Activated T-helper 1 cell treated with anti-CD3 and anti-CD28 coated beads, Interleukin-12 subunit alpha, Interleukin-12 subunit beta, Interleukin-2, Interleukin-4 antibody, amounts not matched to agents 30 ng/mL and 10 ng/mL and 1 ng/mL, durations not matched to agents 14 hours and 24 hours and 36 hours (primary cell): ENCODE measurements around the gene RAC2. TPM values are rescaled to one million over a fixed set of nuclear protein-coding genes. Genes with fewer than 3 reads are reported as not detected.
"Not testable (repeated sequence)": the region's sequence is repeated elsewhere in the genome, so short reads cannot be mapped to it uniquely, and the experiment has no call there.

Experiments used
- DNase-seq: peaks from one replicate; pipeline ENCODE4 v3.0.0; 2021; ENCODE audit warnings: low spot score
- H3K27ac Mint-ChIP-seq: one replicate; pipeline ENCODE4 v1.8.0; 2021; ENCODE audit warnings: mild to moderate bottlenecking, mixed read lengths
- H3K27me3 Mint-ChIP-seq: one replicate; pipeline ENCODE4 v1.8.0; 2022; ENCODE audit warnings: mild to moderate bottlenecking, moderate library complexity, mixed read lengths; ENCODE audit not compliant: insufficient read depth
- H3K36me3 Mint-ChIP-seq: one replicate; pipeline ENCODE4 v1.8.0; 2021; ENCODE audit warnings: low read depth, mixed read lengths
- H3K4me1 Mint-ChIP-seq: one replicate; pipeline ENCODE4 v1.8.0; 2021; ENCODE audit warnings: low read depth, mixed read lengths
- H3K4me3 Mint-ChIP-seq: one replicate; pipeline ENCODE4 v1.8.0; 2021; ENCODE audit warnings: mild to moderate bottlenecking, moderate library complexity, mixed read lengths
- H3K9me3 Mint-ChIP-seq: one replicate; pipeline ENCODE4 v1.8.0; 2021; ENCODE audit warnings: mixed read lengths
- intact Hi-C: fragments of 100-400 bp; cut with micrococcal nuclease; formaldehyde crosslinking; loops from one replicate; pipeline ENCODE4 v1.15.1; 2024
- total RNA-seq: library from RNA; stranded (reverse); gene quantifications from 2 replicates; pipeline ENCODE4 v1.2.3, GENCODE V29; 2022

The RAC2 gene
- total RNA-seq, 1 donor from 2014 or later, result 614 TPM

DNA sequence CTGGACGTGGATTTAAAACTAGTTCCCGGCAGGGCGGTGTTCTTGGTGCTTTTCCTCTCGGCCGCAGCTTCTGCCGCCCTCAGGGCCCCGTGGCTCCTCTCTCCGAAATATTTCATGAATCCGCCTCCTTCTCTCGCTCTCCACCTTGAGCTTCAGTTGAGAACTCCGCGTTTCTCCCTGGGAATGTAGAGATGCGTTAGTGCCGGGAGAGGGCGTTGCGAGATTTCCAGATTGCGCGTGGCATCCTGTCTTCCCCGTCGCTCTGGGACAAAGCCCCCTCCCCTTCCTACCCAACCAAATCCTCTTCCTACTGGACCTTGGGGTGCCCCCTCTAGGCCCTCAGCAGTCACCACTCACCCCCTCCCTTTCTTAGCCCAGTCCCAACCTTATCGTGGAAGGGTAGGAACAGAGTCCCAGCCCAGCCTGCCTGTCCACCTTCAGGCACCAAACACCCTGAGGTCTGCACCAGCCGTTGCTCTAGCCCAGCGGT is 15.5 kb upstream of the RAC2 start:
- Mint-ChIP-seq H3K4me1 (peaks cover 39% of the 10 kb centered on the region), H3K27me3 (peaks cover 13% of the 10 kb centered on the region), H3K27ac (no peak overlapping the region), H3K36me3 (no peaks in the 10 kb centered on the region), H3K9me3 (peaks cover 10% of the 10 kb centered on the region), H3K4me3 (peak overlapping the region; percentile 4)
- intact Hi-C loops, result loop anchor here (1.0 to 2.0 kb wide), 2 partner anchors 61 to 273 kb away; no protein-coding TSS in a partner anchor
- DNase-seq, result no peak

GRCh38 chr22:37258753-37259401 is 14.8 kb upstream of the RAC2 start:
- Mint-ChIP-seq H3K36me3 (no peaks in the 10 kb centered on the region), H3K4me1 (peaks cover 39% of the 10 kb centered on the region), H3K9me3 (peaks cover 3% of the 10 kb centered on the region), H3K4me3 (no peak overlapping the region), H3K27me3 (peaks cover 15% of the 10 kb centered on the region), H3K27ac (no peak overlapping the region)
- DNase-seq, result no peak
- intact Hi-C loops, result no loop called here

DNA sequence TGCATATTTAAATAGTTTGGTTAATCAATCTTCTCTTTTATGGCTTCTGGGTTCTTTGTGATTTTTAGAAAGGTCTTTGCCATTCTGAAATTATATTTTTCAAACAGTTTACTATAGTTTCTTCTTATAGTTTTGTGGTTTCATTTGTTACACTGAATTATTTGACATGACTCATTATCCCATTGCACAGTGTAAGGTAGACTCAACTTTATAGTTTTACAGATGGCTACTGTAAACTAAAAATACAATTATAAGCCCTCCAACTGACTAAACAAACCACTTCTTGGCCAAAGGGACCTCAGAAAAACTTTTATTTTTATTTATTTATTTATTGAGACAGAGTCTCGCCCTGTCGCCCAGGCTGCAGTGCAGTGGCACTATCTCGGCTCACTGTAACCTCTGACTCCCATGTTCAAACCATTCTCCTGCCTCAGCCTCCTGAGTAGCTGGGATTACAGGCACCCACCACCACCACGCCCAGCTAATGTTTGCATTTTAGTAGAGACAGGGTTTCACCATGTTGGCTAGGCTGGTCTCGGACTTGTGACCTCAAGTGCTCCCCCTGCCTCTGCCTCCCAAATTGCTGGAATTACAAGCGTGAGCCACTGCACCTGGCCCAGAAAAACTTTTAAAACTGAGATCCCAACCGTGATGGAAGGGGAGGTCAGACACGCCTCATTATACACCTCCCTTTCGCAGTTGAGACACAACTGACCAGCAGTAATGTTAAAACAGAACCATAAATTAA is 14.1 kb upstream of the RAC2 start:
- Mint-ChIP-seq H3K27me3 (peaks cover 15% of the 10 kb centered on the region), H3K9me3 (no peaks in the 10 kb centered on the region), H3K27ac (peak overlapping the region; percentile 38), H3K4me3 (no peak overlapping the region), H3K4me1 (peaks cover 39% of the 10 kb centered on the region), H3K36me3 (no peaks in the 10 kb centered on the region)
- DNase-seq, result no peak
- intact Hi-C loops, result no loop called here

GRCh38 chr22:37256075-37256726 is 12.1 kb upstream of the RAC2 start:
- Mint-ChIP-seq H3K27me3 (peaks cover 22% of the 10 kb centered on the region), H3K4me3 (no peak overlapping the region), H3K36me3 (no peaks in the 10 kb centered on the region), H3K4me1 (peaks cover 44% of the 10 kb centered on the region), H3K27ac (peak overlapping the region; percentile 59), H3K9me3 (no peaks in the 10 kb centered on the region)
- DNase-seq, result no peak
- intact Hi-C loops, result no loop called here

DNA sequence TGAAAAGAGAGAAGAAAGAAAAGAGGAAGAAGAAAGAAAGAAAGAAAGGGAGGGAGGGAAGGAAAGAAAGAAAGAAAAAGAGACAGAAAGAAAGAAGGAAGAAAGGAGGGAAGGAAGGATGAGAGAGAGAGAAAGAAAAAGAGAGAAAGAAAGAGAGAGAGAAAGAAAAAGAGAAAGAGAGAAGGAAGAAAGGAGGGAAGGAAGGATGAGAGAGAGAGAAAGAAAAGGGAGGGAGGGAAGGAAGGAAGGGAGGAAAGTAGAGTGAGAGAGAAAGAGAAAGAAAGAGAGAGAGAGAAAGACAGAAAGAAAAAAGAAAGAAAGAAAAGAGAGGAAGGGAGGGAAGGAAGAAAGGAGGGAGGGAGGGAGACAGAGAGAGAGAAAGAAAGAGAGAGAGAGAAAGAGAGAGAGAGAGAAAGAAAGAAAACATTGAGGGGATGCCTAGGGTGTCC is 11.5 kb upstream of the RAC2 start:
- Mint-ChIP-seq H3K27ac (no peak overlapping the region), H3K27me3 (peaks cover 20% of the 10 kb centered on the region), H3K4me3 (no peak overlapping the region), H3K9me3 (no peaks in the 10 kb centered on the region), H3K4me1 (peaks cover 38% of the 10 kb centered on the region), H3K36me3 (no peaks in the 10 kb centered on the region)
- no peak for DNase-seq
- intact Hi-C loops, result no loop called here

- no peak overlapping the region for H3K4me3 Mint-ChIP-seq
- H3K4me1 Mint-ChIP-seq, result peaks cover 33% of the 10 kb centered on the region
- H3K27me3 Mint-ChIP-seq, result peaks cover 20% of the 10 kb centered on the region
- H3K27ac Mint-ChIP-seq, result no peak overlapping the region
- intact Hi-C loops, result no loop called here
- H3K9me3 Mint-ChIP-seq, result no peaks in the 10 kb centered on the region
- no peak for DNase-seq
- H3K36me3 Mint-ChIP-seq, result no peaks in the 10 kb centered on the region
Measured at GRCh38 chr22:37254867-37255233, 10.8 kb upstream of the RAC2 start.

DNA sequence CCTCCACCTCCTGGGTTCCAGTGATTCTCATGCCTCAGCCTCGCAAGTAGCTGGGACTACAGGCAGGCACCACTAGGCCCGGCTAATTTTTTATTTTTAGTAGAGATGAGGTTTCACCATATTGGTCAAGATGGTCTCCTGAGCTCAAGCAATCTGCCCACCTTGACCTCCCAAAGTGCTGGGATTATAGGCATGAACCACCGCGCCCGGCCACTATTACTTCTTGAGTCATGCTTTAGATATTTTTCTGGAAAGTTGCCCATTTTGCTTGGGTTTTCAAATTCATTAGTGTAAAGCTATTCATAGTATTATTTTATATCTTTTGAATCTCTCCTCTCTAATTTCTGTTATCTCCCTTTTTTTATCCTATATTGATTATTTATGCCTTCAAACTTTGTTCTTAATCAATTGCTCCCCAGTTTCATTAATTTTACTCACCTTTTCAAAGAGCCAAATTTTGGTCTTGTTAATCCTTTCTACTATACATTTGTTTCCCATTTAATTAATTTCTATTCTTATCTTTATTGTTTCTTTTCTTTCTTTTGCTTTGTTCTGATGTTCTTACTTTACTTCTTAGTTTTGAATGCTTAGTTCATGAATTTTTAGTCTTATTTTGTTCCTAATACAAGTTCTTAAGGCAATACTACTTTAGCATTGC is 10.3 kb upstream of the RAC2 start:
- H3K27ac Mint-ChIP-seq, result no peak overlapping the region
- no peak overlapping the region for H3K4me3 Mint-ChIP-seq
- H3K36me3 Mint-ChIP-seq, result no peaks in the 10 kb centered on the region
- no peak for DNase-seq
- H3K9me3 Mint-ChIP-seq, result no peaks in the 10 kb centered on the region
- peaks cover 28% of the 10 kb centered on the region for H3K4me1 Mint-ChIP-seq
- peaks cover 20% of the 10 kb centered on the region for H3K27me3 Mint-ChIP-seq
- intact Hi-C loops, result no loop called here

DNA sequence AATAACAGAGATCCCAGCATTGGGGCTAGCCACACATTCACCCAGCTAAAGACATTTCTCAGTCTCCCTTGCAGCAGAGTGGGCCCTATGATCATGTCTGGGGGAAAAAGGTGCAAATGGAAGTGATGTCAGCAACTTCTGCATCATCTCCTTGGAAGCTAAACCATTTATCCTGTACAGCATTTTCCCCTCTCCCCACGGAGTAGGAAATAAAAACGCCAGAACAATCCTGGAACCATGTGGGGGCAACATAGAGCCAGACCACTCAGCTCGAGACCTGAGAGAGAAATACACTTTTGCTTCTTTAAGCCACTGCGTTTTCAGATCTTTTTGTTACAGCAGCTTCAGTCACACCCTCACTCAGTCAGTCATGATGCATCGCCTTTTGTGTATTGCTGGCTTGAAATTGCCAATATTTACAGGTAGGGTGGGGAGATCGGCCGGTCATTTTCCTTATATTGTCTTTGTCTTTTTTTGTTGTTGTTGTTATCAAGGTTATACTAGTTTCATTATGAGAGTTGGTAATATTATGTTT is 9.1 kb upstream of the RAC2 start:
- H3K4me1 Mint-ChIP-seq, result peaks cover 22% of the 10 kb centered on the region
- no peak overlapping the region for H3K4me3 Mint-ChIP-seq
- no peaks in the 10 kb centered on the region for H3K9me3 Mint-ChIP-seq
- DNase-seq, result no peak
- intact Hi-C loops, result no loop called here
- H3K36me3 Mint-ChIP-seq, result no peaks in the 10 kb centered on the region
- no peak overlapping the region for H3K27ac Mint-ChIP-seq
- H3K27me3 Mint-ChIP-seq, result peaks cover 20% of the 10 kb centered on the region

DNA sequence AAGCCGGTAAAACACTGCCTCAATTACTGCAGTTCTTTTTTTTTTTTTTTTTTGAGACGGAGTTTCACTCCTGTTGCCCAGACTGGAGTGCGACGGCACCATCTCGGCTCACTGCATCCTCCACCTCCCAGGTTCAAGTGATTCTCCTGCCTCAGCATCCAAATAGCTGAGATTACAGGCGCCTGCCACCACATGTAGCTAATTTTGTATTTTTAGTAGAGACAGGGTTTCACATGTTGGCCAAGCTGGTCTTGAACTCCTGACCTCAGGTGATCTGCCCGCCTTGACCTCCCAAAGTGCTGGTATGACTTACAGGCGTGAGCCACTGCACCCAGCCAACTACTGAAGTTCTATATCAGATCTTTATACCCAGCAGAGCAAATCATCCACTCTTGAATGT is 7.8 kb upstream of the RAC2 start:
- peaks cover 18% of the 10 kb centered on the region for H3K4me1 Mint-ChIP-seq
- not testable (repeated sequence) for DNase-seq
- peaks cover 14% of the 10 kb centered on the region for H3K27me3 Mint-ChIP-seq

GRCh38 chr22:37249986-37250385 is 5.9 kb upstream of the RAC2 start:
- no peak overlapping the region for H3K4me3 Mint-ChIP-seq
- H3K4me1 Mint-ChIP-seq, result peaks cover 12% of the 10 kb centered on the region
- intact Hi-C loops, result no loop called here
- no peaks in the 10 kb centered on the region for H3K36me3 Mint-ChIP-seq
- H3K27me3 Mint-ChIP-seq, result peaks cover 10% of the 10 kb centered on the region
- no peak for DNase-seq
- H3K27ac Mint-ChIP-seq, result no peak overlapping the region
- H3K9me3 Mint-ChIP-seq, result no peaks in the 10 kb centered on the region

More for the DNA sequence above, 7.8 kb upstream of the RAC2 start:
- intact Hi-C loops, H3K4me3 Mint-ChIP-seq, H3K27ac Mint-ChIP-seq, H3K9me3 Mint-ChIP-seq, H3K36me3 Mint-ChIP-seq: not testable (repeated sequence)

GRCh38 chr22:37248251-37248650 is 4.2 kb upstream of the RAC2 start:
- H3K9me3 Mint-ChIP-seq, result no peaks in the 10 kb centered on the region
- H3K27me3 Mint-ChIP-seq, result peaks cover 7% of the 10 kb centered on the region
- peaks cover 19% of the 10 kb centered on the region for H3K4me1 Mint-ChIP-seq
- no peak overlapping the region for H3K4me3 Mint-ChIP-seq
- H3K36me3 Mint-ChIP-seq, result peaks cover 4% of the 10 kb centered on the region
- H3K27ac Mint-ChIP-seq, result no peak overlapping the region
- DNase-seq, result no peak
- intact Hi-C loops, result no loop called here

DNA sequence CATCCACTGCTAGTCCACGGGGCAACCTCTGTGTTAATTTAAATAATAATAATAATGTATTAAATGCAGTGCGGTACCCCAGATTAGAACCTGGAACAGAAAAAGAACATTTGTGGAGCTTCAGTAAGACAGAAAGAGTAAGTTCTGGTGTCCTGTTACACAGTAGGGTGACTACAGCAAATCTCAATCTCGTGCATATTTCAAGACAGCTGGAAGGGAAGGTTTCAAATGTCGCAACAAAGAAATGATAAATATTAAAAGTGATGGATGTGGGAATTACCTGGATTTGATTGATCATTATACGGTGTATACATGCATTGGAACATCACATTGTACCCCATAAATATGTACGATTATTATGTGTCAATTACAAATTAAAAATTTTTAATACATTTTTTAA is 1.7 kb upstream of the RAC2 start:
- Mint-ChIP-seq H3K4me1 (peaks cover 32% of the 10 kb centered on the region), H3K9me3 (no peaks in the 10 kb centered on the region), H3K27ac (no peak overlapping the region), H3K4me3 (no peak overlapping the region), H3K27me3 (no peaks in the 10 kb centered on the region), H3K36me3 (peaks cover 26% of the 10 kb centered on the region)
- DNase-seq, result no peak
- intact Hi-C loops, result loop anchor here (1.0 kb wide), 1 partner anchor 40 kb away; no protein-coding TSS in a partner anchor
